ENCODE results near the gene NTN4.
"Not testable (repeated sequence)": the region's sequence is repeated elsewhere in the genome, so short reads cannot be mapped to it uniquely, and the experiment has no call there.

Gene NTN4

DNA sequence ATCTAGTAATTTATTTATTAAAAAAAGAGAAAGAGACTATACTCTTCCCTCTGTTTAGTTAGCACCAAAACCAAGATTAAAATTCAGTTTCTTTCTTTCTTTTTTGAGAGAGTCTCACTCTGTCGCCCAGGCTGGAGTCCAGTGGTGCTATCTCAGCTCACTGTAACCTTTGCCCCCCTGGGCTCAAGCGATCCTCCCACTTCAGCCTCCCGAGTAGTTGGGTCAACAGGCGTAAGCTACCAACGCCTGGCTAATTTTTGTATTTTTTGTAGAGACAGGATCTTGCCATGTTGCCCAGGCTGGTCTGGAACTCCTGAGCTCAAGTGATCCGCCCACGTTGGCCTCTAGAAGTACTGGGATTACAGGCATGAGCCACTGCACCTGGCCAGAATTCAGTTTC is 174.1 kb downstream of the NTN4 start:
- DNase-seq = not testable (repeated sequence)

DNA sequence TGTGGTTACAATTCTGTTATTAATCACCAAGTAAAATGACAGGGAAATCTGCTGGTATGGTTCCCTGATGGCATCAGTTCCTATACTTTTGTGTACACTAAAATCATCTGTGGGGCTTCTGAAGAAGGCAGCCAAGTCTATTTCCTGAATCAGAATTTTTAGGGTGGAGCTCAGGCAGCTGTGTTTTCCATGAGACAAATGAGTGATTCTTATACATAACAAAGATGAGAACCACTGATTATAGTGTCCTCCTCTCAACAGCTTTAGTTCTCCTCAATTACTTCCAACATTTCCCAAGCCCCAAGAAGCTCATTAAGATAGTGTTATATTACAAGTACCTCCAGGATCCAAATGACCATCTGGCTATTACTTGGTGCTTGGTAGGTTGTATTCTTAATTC is 174.8 kb downstream of the NTN4 start:
- DNase-seq = peak; percentile 9

DNA sequence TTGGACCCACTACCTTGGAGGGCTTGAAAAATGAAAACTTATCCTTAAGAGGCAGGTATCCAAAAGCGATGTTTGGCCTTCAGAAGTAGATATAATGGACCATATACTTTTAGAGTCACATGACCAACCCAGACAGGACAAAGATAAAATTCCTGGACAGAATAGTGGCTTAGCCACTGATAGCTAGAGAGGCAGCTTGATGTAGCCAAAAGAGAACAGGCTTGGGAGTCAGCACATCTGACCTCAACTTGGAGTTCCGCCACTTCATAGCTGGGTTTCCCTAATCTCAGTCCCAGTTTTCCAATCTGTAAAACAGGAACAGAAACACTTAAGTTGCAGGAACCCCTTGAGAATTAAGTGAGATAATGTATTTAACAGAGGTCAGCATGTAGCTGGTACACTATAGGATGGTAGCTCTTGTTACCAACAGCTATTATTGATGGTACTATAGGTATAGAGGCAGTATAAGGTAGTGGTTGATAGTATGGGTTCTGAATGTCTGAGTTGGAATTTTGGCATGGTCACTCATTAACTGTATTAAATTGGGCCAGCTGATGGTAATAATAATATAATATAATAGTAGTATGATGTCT is 176.1 kb downstream of the NTN4 start:
- no peak for DNase-seq

DNA sequence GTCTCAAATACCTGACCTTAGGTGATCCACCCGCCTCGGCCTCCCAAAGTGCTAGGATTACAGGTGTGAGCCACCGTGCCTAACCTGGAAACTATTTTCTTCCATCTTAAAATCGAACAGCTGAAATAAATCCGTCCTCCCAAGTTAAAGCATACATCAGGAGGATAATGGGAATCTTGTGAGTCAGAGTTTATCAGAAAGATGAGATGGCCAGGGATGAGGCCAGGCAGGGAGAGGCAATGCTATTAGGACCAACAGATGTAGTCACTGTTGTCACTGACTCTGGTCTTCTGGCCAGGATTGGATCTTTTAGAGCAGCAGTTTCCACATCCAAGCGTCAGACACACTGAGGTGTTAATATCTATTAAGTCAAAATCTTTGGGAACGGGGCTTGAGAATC is 177.5 kb downstream of the NTN4 start:
- no peak for DNase-seq

DNA sequence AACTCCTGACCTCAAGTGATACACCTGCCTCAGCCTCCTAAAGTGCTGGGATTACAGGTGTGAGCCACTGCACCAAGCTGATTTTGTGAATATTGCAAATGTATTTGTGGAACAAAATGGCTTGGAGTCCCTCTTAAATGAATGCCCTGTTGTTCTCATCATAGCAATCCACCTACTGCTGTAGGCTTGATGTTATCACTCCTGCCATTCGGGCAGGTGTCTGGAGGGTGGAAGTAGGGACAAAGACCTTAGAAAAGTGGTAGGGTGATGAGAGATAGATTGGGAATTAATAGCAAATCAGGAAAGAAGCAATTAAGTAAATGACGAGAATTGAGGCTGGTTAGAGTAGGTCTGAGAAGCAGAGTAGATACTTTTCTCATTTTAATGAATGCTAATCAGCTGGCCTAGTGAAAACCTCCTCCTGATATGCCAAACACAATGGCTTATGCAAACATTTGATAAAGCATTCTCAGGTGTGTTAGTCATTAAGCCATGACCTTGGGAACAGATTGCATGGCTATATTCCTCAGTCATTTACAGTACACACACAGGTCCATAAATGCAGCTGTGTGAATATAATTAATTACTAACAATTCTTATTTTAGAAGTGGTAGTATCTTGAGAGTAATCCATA is 178.8 kb downstream of the NTN4 start:
- no peak for DNase-seq

DNA sequence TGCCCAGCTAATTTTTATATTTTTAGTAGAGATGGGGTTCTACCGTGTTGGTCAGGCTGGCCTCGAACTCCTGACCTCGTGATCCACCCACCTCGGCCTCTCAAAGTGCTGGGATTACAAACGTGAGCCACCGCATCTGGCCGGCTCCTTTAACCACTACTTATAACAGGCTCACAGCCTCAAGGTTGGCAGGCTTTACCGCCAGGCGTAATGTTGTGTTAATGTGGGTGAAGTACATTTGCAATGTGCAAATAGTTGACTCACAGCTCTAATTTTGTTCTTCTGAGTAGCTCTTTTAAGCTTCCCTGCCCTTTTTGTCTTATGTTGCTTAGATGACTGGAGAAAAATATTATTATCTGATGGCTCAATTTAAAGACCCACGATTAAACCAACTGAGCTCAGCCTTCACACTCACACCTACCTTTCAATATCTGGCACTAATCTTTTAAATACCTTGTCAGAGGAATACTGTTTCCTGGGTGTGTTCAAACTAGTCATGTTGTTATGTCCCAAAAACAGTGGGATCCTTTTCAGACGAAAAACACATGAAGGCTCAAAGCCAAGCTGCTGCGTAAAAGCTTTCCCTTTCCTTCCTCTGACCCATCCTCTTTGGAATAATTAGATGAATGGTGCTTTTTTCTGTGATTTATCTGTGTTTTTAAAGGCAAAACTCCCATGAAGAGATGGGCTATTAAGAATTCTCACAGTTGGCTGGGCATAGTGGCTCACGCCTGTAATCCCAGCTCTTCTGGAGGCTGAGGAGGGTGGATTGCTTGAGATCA is 182.1 kb downstream of the NTN4 start:
- peak; percentile 69 for DNase-seq
